ENCODE measurements around the gene LTBP2. TPM values are rescaled to one million over a fixed set of nuclear protein-coding genes. Genes with fewer than 3 reads are reported as not detected.

LTBP2 gene
- total RNA-seq, 4 donors from 2014 or later, result 81.3 to 240 (median 189) TPM

- no peak for DNase-seq
- intact Hi-C loops (cut with DNase I), result no loop called here
- Histone ChIP-seq H3K4me1 (no peaks in the 10 kb centered on the region), H3K36me3 (no peaks in the 10 kb centered on the region), H3K9me3 (no peaks in the 10 kb centered on the region), H3K4me3 (replicated peaks in 1 of 3) (no peak overlapping the region), H3K27me3 (no peaks in the 10 kb centered on the region), H3K27ac (no peak overlapping the region)
- TF ChIP-seq POLR2A (IDR thresholded peaks at IDR 0.05) (no peak), CTCF (IDR thresholded peaks at IDR 0.05) (no peak)
- 83 to 87% methylated on average over 1 of the region's 1 CpG for WGBS, 2 donors
These were observed 26.9 kb upstream of the LTBP2 start for GRCh38 chr14:74638966-74639365.

- TF ChIP-seq CTCF (IDR thresholded peaks at IDR 0.05) (no peak), POLR2A (IDR thresholded peaks at IDR 0.05) (no peak)
- Histone ChIP-seq H3K36me3 (no peaks in the 10 kb centered on the region), H3K9me3 (no peaks in the 10 kb centered on the region), H3K27ac (no peak overlapping the region), H3K4me1 (no peaks in the 10 kb centered on the region), H3K4me3 (replicated peaks in 1 of 3) (no peak overlapping the region), H3K27me3 (no peaks in the 10 kb centered on the region)
- no peak for DNase-seq
- intact Hi-C loops (cut with DNase I), result no loop called here
- WGBS, 2 donors, result 58 to 63% methylated on average over 7 of the region's 7 CpGs
These were observed 26.0 kb upstream of the LTBP2 start for GRCh38 chr14:74638066-74638465.

- TF ChIP-seq POLR2A (IDR thresholded peaks at IDR 0.05) (no peak), CTCF (IDR thresholded peaks at IDR 0.05) (no peak)
- H3K9me3 ChIP-seq, result no peaks in the 10 kb centered on the region
- 55 to 78% methylated on average over 3 of the region's 3 CpGs for WGBS, 2 donors
- no peak overlapping the region for H3K27ac ChIP-seq
- H3K27me3 ChIP-seq, result no peaks in the 10 kb centered on the region
- intact Hi-C loops (cut with DNase I), result no loop called here
- no peak for DNase-seq
- no peaks in the 10 kb centered on the region for H3K36me3 ChIP-seq
- no peak overlapping the region for H3K4me3 ChIP-seq (replicated peaks in 1 of 3)
- H3K4me1 ChIP-seq, result no peaks in the 10 kb centered on the region
These were observed 25.1 kb upstream of the LTBP2 start for GRCh38 chr14:74637178-74637550.

GRCh38 chr14:74636424-74637177, 24.6 kb upstream of the LTBP2 start:
- Histone ChIP-seq H3K9me3 (no peaks in the 10 kb centered on the region), H3K4me3 (replicated peaks in 1 of 3) (no peak overlapping the region), H3K27me3 (no peaks in the 10 kb centered on the region), H3K36me3 (no peaks in the 10 kb centered on the region), H3K27ac (no peak overlapping the region), H3K4me1 (no peaks in the 10 kb centered on the region)
- no peak for TF ChIP-seq POLR2A (IDR thresholded peaks at IDR 0.05)
- no peak for TF ChIP-seq CTCF (IDR thresholded peaks at IDR 0.05)
- no peak for DNase-seq
- intact Hi-C loops (cut with DNase I), result no loop called here
- WGBS, 2 donors, result 84 to 89% methylated on average over 10 of the region's 10 CpGs

GRCh38 chr14:74635847-74636246, 23.8 kb upstream of the LTBP2 start:
- Histone ChIP-seq H3K27me3 (no peaks in the 10 kb centered on the region), H3K36me3 (no peaks in the 10 kb centered on the region), H3K4me1 (no peaks in the 10 kb centered on the region), H3K27ac (no peak overlapping the region), H3K9me3 (no peaks in the 10 kb centered on the region), H3K4me3 (replicated peaks in 1 of 3) (no peak overlapping the region)
- no peak for TF ChIP-seq CTCF (IDR thresholded peaks at IDR 0.05)
- 84 to 89% methylated on average over 3 of the region's 3 CpGs for WGBS, 2 donors
- DNase-seq, result no peak
- intact Hi-C loops (cut with DNase I), result no loop called here

Data from thyroid gland (tissue), 4 donors.